Rectal smooth muscle tissue (tissue), 1 donor: ENCODE measurements around the gene MBOAT1.
A peak's percentile ranks its signal among the peaks of the same experiment; 100 is the strongest.

ENCODE experiments used
- H3K27ac ChIP-seq: one replicate; pipeline ENCODE4 v1.7.0; 2013; ENCODE audit warnings: low read depth, low read length, inconsistent platforms
- H3K27me3 ChIP-seq: one replicate; pipeline ENCODE4 v1.7.0; 2013; ENCODE audit warnings: low read length; ENCODE audit not compliant: control insufficient read depth, insufficient read depth
- H3K36me3 ChIP-seq: one replicate; pipeline ENCODE4 v1.7.0; 2013; ENCODE audit warnings: low read length; ENCODE audit not compliant: control insufficient read depth, insufficient read depth
- H3K4me1 ChIP-seq: one replicate; pipeline ENCODE4 v1.7.0; 2013; ENCODE audit warnings: low read length; ENCODE audit not compliant: control insufficient read depth, insufficient read depth
- H3K4me3 ChIP-seq: one replicate; pipeline ENCODE4 v1.7.0; 2013; ENCODE audit warnings: low read length
- H3K9ac ChIP-seq: one replicate; pipeline ENCODE4 v1.7.0; 2013; ENCODE audit warnings: low read length

The MBOAT1 gene

GRCh38 chr6:20230401-20231119 is 18.3 kb upstream of the MBOAT1 start:
- Histone ChIP-seq H3K27ac (no peak overlapping the region), H3K27me3 (no peaks in the 10 kb centered on the region), H3K4me1 (no peaks in the 10 kb centered on the region), H3K4me3 (no peak overlapping the region), H3K9ac (no peak overlapping the region), H3K36me3 (no peaks in the 10 kb centered on the region)

- Histone ChIP-seq H3K4me1 (no peaks in the 10 kb centered on the region), H3K4me3 (no peak overlapping the region), H3K27me3 (no peaks in the 10 kb centered on the region), H3K36me3 (no peaks in the 10 kb centered on the region), H3K9ac (no peak overlapping the region), H3K27ac (no peak overlapping the region)
These were observed 17.6 kb upstream of the MBOAT1 start for GRCh38 chr6:20229881-20230280.

- H3K4me1 ChIP-seq, result no peaks in the 10 kb centered on the region
- H3K27me3 ChIP-seq, result no peaks in the 10 kb centered on the region
- H3K4me3 ChIP-seq, result no peak overlapping the region
- no peak overlapping the region for H3K27ac ChIP-seq
- H3K36me3 ChIP-seq, result no peaks in the 10 kb centered on the region
- no peak overlapping the region for H3K9ac ChIP-seq
These were observed 15.1 kb upstream of the MBOAT1 start for GRCh38 chr6:20227350-20227749.

- Histone ChIP-seq H3K36me3 (no peaks in the 10 kb centered on the region), H3K4me1 (no peaks in the 10 kb centered on the region), H3K4me3 (no peak overlapping the region), H3K9ac (no peak overlapping the region), H3K27me3 (no peaks in the 10 kb centered on the region), H3K27ac (peak overlapping the region; percentile 37)
These were observed 10.9 kb upstream of the MBOAT1 start for GRCh38 chr6:20223141-20223540.

- Histone ChIP-seq H3K4me1 (peaks cover 6% of the 10 kb centered on the region), H3K9ac (no peak overlapping the region), H3K36me3 (no peaks in the 10 kb centered on the region), H3K27me3 (no peaks in the 10 kb centered on the region), H3K27ac (peak overlapping the region; percentile 40), H3K4me3 (no peak overlapping the region)
These were observed 9.2 kb upstream of the MBOAT1 start for GRCh38 chr6:20221421-20221820.

GRCh38 chr6:20220359-20220758 is 8.1 kb upstream of the MBOAT1 start:
- H3K27me3 ChIP-seq, result no peaks in the 10 kb centered on the region
- H3K36me3 ChIP-seq, result no peaks in the 10 kb centered on the region
- H3K27ac ChIP-seq, result no peak overlapping the region
- peaks cover 6% of the 10 kb centered on the region for H3K4me1 ChIP-seq
- H3K9ac ChIP-seq, result no peak overlapping the region
- H3K4me3 ChIP-seq, result no peak overlapping the region

GRCh38 chr6:20217891-20218290 is 5.6 kb upstream of the MBOAT1 start:
- Histone ChIP-seq H3K27ac (peak overlapping the region; percentile 36), H3K4me1 (peaks cover 15% of the 10 kb centered on the region), H3K36me3 (no peaks in the 10 kb centered on the region), H3K9ac (no peak overlapping the region), H3K4me3 (no peak overlapping the region), H3K27me3 (no peaks in the 10 kb centered on the region)

- Histone ChIP-seq H3K27ac (peak overlapping the region; percentile 36), H3K4me3 (no peak overlapping the region), H3K9ac (no peak overlapping the region), H3K36me3 (no peaks in the 10 kb centered on the region), H3K27me3 (no peaks in the 10 kb centered on the region), H3K4me1 (peaks cover 16% of the 10 kb centered on the region)
These were observed 5.1 kb upstream of the MBOAT1 start for GRCh38 chr6:20217324-20217855.

- H3K36me3 ChIP-seq, result no peaks in the 10 kb centered on the region
- H3K4me1 ChIP-seq, result peaks cover 16% of the 10 kb centered on the region
- no peak overlapping the region for H3K27ac ChIP-seq
- H3K27me3 ChIP-seq, result no peaks in the 10 kb centered on the region
- no peak overlapping the region for H3K4me3 ChIP-seq
- H3K9ac ChIP-seq, result no peak overlapping the region
These were observed 3.0 kb upstream of the MBOAT1 start for GRCh38 chr6:20215310-20215709.

- no peaks in the 10 kb centered on the region for H3K27me3 ChIP-seq
- H3K9ac ChIP-seq, result no peak overlapping the region
- peaks cover 21% of the 10 kb centered on the region for H3K4me1 ChIP-seq
- peak overlapping the region; percentile 96 for H3K27ac ChIP-seq
- peak overlapping the region; percentile 86 for H3K4me3 ChIP-seq
- H3K36me3 ChIP-seq, result no peaks in the 10 kb centered on the region
These were observed 1.1 kb upstream of the MBOAT1 start for GRCh38 chr6:20213271-20213798.

GRCh38 chr6:20211941-20212391 is 303 bp downstream of the MBOAT1 start:
- H3K4me1 ChIP-seq, result peaks cover 17% of the 10 kb centered on the region
- no peaks in the 10 kb centered on the region for H3K27me3 ChIP-seq
- peak overlapping the region; percentile 91 for H3K4me3 ChIP-seq
- H3K9ac ChIP-seq, result peak overlapping the region; percentile 47
- H3K27ac ChIP-seq, result peak overlapping the region; percentile 96
- H3K36me3 ChIP-seq, result no peaks in the 10 kb centered on the region

- Histone ChIP-seq H3K9ac (peak overlapping the region; percentile 47), H3K36me3 (no peaks in the 10 kb centered on the region), H3K27me3 (no peaks in the 10 kb centered on the region), H3K27ac (peak overlapping the region; percentile 96), H3K4me3 (peak overlapping the region; percentile 91), H3K4me1 (peaks cover 17% of the 10 kb centered on the region)
These were observed 980 bp downstream of the MBOAT1 start for GRCh38 chr6:20211037-20211940.
